ENCODE results near the gene SLC47A1.

- TF ChIP-seq EZH2 (IDR thresholded peaks at IDR 0.05; ENCODE audit: insufficient read depth, poor library complexity, severe bottlenecking) = no peak
- no peak for TF ChIP-seq EZH2phosphoT487 (IDR thresholded peaks at IDR 0.05; ENCODE audit: insufficient read depth, low read depth)
Measured at GRCh38 chr17:19492141-19492540, 41.5 kb upstream of the SLC47A1 start.

Measured in GM23248 (cell line).